PFSK-1 (cell line): ENCODE results near the gene ASB4.

Experiments used
- FOXP2 ChIP-seq: optimal IDR thresholded peaks from 2 replicates; pipeline ENCODE3; 2011; ENCODE audit warnings: borderline replicate concordance, control low read depth, inconsistent platforms; ENCODE audit not compliant: insufficient read depth; ENCODE audit errors: extremely low read length, extremely low read depth
- POLR2AphosphoS5 ChIP-seq: IDR thresholded peaks from 2 replicates; pipeline ENCODE4 v1.6.1; 2012; ENCODE audit warnings: low read depth, mild to moderate bottlenecking, control low read depth, low read length, moderate library complexity
- REST ChIP-seq, 2 experiments: IDR thresholded peaks; 2 replicates each; pipeline versions ENCODE4 v1.6.1 to v1.8.0; 2011 to 2012; ENCODE audit warnings: low read depth in 2 of 2, low read length in 2 of 2, control low read depth in 1 of 2, inconsistent platforms in 1 of 2, mild to moderate bottlenecking in 1 of 2, moderate library complexity in 1 of 2; ENCODE audit not compliant: insufficient read depth in 1 of 2
- SIN3A ChIP-seq: IDR thresholded peaks from 2 replicates; pipeline ENCODE4 v1.6.1; 2012; ENCODE audit warnings: mild to moderate bottlenecking, low read length, moderate library complexity, borderline replicate concordance; ENCODE audit not compliant: insufficient read depth
- TAF1 ChIP-seq: IDR thresholded peaks from 2 replicates; pipeline ENCODE4 v1.6.1; 2012; ENCODE audit warnings: low read length, control low read depth, borderline replicate concordance; ENCODE audit not compliant: insufficient read depth

GRCh38 chr7:95578299-95578855 is 92.6 kb downstream of the ASB4 start:
- TF ChIP-seq SIN3A (no peak), REST (IDR thresholded peaks at IDR 0.05; ENCODE audit: insufficient read depth in 1 of 2, low read depth in 2 of 2, low read length in 2 of 2) (no peak), POLR2AphosphoS5 (no peak), TAF1 (no peak), FOXP2 (no peak)
